NCI-H1436 treated with DMSO at 0.1 percent for 48 hours (cell line): ENCODE data around the gene TACR1.

Experiments
- DNase-seq: peaks from one replicate; lab custom pipeline; 2025; lab: John Stamatoyannopoulos, UW

The TACR1 gene

GRCh38 chr2:75047189-75047991 lies 151.9 kb downstream of the TACR1 start:
- no peak for DNase-seq

GRCh38 chr2:75045526-75046050 lies 153.7 kb downstream of the TACR1 start:
- DNase-seq = no peak

GRCh38 chr2:75044291-75044690 lies 155.0 kb downstream of the TACR1 start:
- DNase-seq = no peak

GRCh38 chr2:75042823-75043222 lies 156.5 kb downstream of the TACR1 start:
- DNase-seq = no peak

- DNase-seq = no peak
These were observed 157.4 kb downstream of the TACR1 start for GRCh38 chr2:75041731-75042600.

- no peak for DNase-seq
These were observed 158.1 kb downstream of the TACR1 start for GRCh38 chr2:75041226-75041625.

- DNase-seq = no peak
These were observed 163.6 kb downstream of the TACR1 start for GRCh38 chr2:75035444-75036353.

GRCh38 chr2:75033516-75033915 lies 165.8 kb downstream of the TACR1 start:
- no peak for DNase-seq

- DNase-seq = no peak
These were observed 167.2 kb downstream of the TACR1 start for GRCh38 chr2:75031906-75032803.

- DNase-seq = no peak
These were observed 168.1 kb downstream of the TACR1 start for GRCh38 chr2:75031171-75031570.

- no peak for DNase-seq
These were observed 168.9 kb downstream of the TACR1 start for GRCh38 chr2:75030218-75031009.

GRCh38 chr2:75027886-75028285 lies 171.4 kb downstream of the TACR1 start:
- no peak for DNase-seq

- DNase-seq = no peak
These were observed 173.5 kb downstream of the TACR1 start for GRCh38 chr2:75025633-75026380.

GRCh38 chr2:75025216-75025615 lies 174.1 kb downstream of the TACR1 start:
- DNase-seq = no peak

GRCh38 chr2:75023666-75024455 lies 175.5 kb downstream of the TACR1 start:
- DNase-seq = no peak

GRCh38 chr2:75022516-75022915 lies 176.8 kb downstream of the TACR1 start:
- no peak for DNase-seq

GRCh38 chr2:75021672-75022071 lies 177.6 kb downstream of the TACR1 start:
- no peak for DNase-seq

GRCh38 chr2:75020476-75020875 lies 178.8 kb downstream of the TACR1 start:
- no peak for DNase-seq
